ENCODE results near the gene ANKHD1. TPM values are rescaled to one million over a fixed set of nuclear protein-coding genes. Genes with fewer than 3 reads are reported as not detected.

The ANKHD1 gene
- total RNA-seq (2022; extraction: Qiagen RNA extraction; ENCODE audit: low read depth): 41.9 to 54.7 TPM (median 52.8 TPM) in 5 replicates

GRCh38 chr5:140401362-140402257 is at the start of gene ANKHD1:
Gene ANKHD1, plus strand, starts transcription at chr5:140401833. Its CDS starts 135 bp downstream, at chr5:140401968.

DNA sequence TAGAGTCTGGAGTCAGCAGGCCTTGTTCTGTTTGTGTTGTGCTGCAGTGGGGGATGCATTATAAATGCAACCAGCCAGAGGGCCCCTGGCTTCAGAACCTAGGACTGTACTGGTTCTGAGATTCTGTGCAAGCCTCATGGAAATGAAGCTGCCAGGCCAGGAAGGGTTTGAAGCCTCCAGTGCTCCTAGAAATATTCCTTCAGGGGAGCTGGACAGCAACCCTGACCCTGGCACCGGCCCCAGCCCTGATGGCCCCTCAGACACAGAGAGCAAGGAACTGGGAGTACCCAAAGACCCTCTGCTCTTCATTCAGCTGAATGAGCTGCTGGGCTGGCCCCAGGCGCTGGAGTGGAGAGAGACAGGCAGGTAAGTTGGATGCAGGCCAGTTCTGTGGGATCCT is 41.5 kb upstream of the ANKHD1 start, which contains the start of gene SLC4A9:
TSS of gene SLC4A9 (plus strand) at position 94 of the 400 bp plus-strand sequence. CDS start at position 137, 43 bp downstream.

GRCh38 chr5:140547508-140548299 is 146.1 kb downstream of the ANKHD1 start, which contains the start of gene EIF4EBP3:
Gene EIF4EBP3, plus strand, starts transcription at chr5:140547662. Its CDS starts 76 bp downstream, at chr5:140547738.

DNA sequence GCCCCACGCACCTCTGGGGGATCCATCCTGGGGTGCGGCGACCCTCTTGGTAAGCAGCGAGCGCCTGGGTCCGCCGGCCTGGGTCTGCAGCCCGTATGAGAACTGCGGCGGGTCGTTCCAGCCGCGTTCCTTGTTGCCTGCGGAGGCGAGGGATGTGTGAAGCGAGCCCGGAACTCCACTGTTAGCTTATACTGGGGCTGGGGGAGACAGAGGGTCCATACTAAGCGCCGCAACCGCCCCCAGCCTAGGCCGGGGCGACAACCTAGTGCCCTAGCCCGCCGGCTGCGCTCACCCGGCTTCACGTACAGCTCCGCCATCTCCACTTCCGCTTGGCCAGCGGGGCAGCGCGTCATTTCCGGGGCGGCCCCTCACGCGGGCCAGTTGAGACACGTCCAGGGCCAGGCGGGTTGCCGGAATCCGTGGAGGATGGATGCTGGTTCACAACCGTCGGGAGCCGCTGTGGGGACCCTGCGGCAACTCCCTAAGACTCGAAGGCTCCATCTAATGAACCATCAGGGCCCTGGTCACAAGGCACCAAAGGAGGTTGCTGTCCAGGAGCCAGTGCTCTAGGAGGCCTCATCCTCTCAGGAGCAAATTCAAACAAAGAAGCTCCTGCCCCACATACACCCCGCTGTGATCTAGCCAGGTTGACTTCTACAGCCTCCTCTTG is 155.6 kb downstream of the ANKHD1 start, which contains the start of gene SRA1:
TSS of gene SRA1 (minus strand) at position 338 of the 670 bp plus-strand sequence. CDS start at position 317, 21 bp downstream.

DNA sequence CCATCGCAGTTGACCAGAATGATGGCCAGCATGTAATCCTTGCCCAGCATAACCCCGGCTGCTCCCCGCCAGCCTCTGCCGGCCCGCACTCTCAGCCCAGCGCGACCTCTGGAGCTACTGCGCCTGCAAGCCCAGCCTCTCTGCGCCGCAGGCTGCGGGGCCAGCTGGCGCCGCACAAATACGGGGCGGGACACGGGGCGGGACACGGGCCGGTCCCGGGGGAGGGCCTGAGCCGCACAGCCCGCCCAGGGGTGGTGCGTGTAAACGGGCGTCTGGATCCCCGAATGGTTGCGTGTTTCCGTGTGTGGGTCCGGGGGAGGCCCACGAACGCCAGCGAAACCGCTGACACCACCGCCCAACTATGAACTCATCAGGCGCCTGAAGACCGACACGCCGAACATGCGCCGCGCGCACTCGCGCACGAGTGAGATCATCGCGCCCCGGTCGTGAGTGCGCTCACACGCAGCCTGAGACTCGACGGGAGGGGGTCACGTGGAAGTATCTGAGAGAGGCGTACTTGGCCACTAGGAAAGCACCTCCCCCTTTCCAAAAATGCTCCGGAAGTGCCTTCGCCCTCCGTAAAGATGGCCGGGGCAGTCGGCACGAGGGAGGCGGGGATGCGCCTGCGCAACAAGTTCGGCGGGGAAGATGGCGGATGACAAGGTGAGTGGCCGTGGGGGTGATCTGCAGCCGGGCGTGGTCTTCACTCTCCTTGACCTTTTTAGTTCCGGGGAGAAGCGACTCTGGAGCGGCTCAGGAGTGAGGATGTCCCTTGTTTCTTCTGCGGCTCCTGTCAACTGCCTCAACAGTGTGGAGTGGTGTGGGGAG is 162.8 kb downstream of the ANKHD1 start, which contains the start of the genes APBB3 and SLC35A4:
TSS of gene APBB3 (minus strand) at position 403 of the 828 bp plus-strand sequence. CDS start at position 50, 353 bp downstream.
TSS of gene SLC35A4 (plus strand) at position 633 of the 828 bp plus-strand sequence. CDS start 2,342 bp downstream, outside the sequence.

Other genes with a start within 250 kb of the ANKHD1 start
- gene CYSTM1, start 226.6 kb upstream of the ANKHD1 start, total RNA-seq (2022; extraction: Qiagen RNA extraction; ENCODE audit: low read depth): 157 to 230 TPM (median 166 TPM) in 5 replicates
- gene PFDN1, start 98.7 kb upstream of the ANKHD1 start, total RNA-seq (2022; extraction: Qiagen RNA extraction; ENCODE audit: low read depth): 89.8 to 116 TPM (median 93.0 TPM) in 5 replicates
- 5.2 to 6.3 TPM (median 5.7 TPM) in 5 replicates for gene HBEGF, start 55.2 kb upstream of the ANKHD1 start, total RNA-seq (2022; extraction: Qiagen RNA extraction; ENCODE audit: low read depth)
- gene SLC4A9, start 41.6 kb upstream of the ANKHD1 start, total RNA-seq (2022; extraction: Qiagen RNA extraction; ENCODE audit: low read depth): 0.09 to 0.18 TPM (median 0.10 TPM) in 3 of 5 replicates, not detected in the others
- gene EIF4EBP3, start 145.8 kb downstream of the ANKHD1 start, total RNA-seq (2022; extraction: Qiagen RNA extraction; ENCODE audit: low read depth): 1.1 to 3.0 TPM (median 2.1 TPM) in 5 replicates
- gene SRA1, start 155.6 kb downstream of the ANKHD1 start, total RNA-seq (2022; extraction: Qiagen RNA extraction; ENCODE audit: low read depth): 35.0 to 47.4 TPM (median 44.6 TPM) in 5 replicates
- gene APBB3, start 162.8 kb downstream of the ANKHD1 start, total RNA-seq (2022; extraction: Qiagen RNA extraction; ENCODE audit: low read depth): 5.2 to 6.8 TPM (median 5.5 TPM) in 5 replicates
- 70.9 to 80.3 TPM (median 77.6 TPM) in 5 replicates for gene SLC35A4, start 163.0 kb downstream of the ANKHD1 start, total RNA-seq (2022; extraction: Qiagen RNA extraction; ENCODE audit: low read depth)
- gene CD14, start 231.3 kb downstream of the ANKHD1 start, total RNA-seq (2022; extraction: Qiagen RNA extraction; ENCODE audit: low read depth): 3.0 to 4.8 TPM (median 4.6 TPM) in 5 replicates
- gene TMCO6, start 237.6 kb downstream of the ANKHD1 start, total RNA-seq (2022; extraction: Qiagen RNA extraction; ENCODE audit: low read depth): 9.1 to 14.6 TPM (median 12.8 TPM) in 5 replicates
- gene NDUFA2, start 245.8 kb downstream of the ANKHD1 start, total RNA-seq (2022; extraction: Qiagen RNA extraction; ENCODE audit: low read depth): 110 to 128 TPM (median 113 TPM) in 5 replicates
- 82.9 to 107 TPM (median 88.8 TPM) in 5 replicates for gene IK, start 246.0 kb downstream of the ANKHD1 start, total RNA-seq (2022; extraction: Qiagen RNA extraction; ENCODE audit: low read depth)

Measured in A549 treated with GW870086 at 1 μM for 4 hours (cell line).